SU-DHL-6 (cell line): ENCODE measurements around the gene CLN6.

ENCODE experiments used
- EZH2phosphoT487 ChIP-seq: fragments of 200-600 bp; sonication (generic), shearing (Covaris generic); conservative IDR thresholded peaks from 2 replicates; pipeline ENCODE4 v1.6.1; 2018; ENCODE audit warnings: mild to moderate bottlenecking, antibody characterized with exemption, low read length, moderate library complexity, mixed read lengths
- TF ChIP-seq, protein P1 (sequence below): fragments of 200-600 bp; sonication (generic); IDR thresholded peaks from one replicate; pipeline ENCODE4 v1.5.1; 2017; ENCODE audit warnings: antibody characterized with exemption, mild to moderate bottlenecking, low read length, moderate library complexity; ENCODE audit not compliant: insufficient read depth, poor library complexity, severe bottlenecking

- TF ChIP-seq, protein P1, sequence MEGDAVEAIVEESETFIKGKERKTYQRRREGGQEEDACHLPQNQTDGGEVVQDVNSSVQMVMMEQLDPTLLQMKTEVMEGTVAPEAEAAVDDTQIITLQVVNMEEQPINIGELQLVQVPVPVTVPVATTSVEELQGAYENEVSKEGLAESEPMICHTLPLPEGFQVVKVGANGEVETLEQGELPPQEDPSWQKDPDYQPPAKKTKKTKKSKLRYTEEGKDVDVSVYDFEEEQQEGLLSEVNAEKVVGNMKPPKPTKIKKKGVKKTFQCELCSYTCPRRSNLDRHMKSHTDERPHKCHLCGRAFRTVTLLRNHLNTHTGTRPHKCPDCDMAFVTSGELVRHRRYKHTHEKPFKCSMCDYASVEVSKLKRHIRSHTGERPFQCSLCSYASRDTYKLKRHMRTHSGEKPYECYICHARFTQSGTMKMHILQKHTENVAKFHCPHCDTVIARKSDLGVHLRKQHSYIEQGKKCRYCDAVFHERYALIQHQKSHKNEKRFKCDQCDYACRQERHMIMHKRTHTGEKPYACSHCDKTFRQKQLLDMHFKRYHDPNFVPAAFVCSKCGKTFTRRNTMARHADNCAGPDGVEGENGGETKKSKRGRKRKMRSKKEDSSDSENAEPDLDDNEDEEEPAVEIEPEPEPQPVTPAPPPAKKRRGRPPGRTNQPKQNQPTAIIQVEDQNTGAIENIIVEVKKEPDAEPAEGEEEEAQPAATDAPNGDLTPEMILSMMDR: no peak
- no peak for TF ChIP-seq EZH2phosphoT487
These were observed 19.1 kb downstream of the CLN6 start for GRCh38 chr15:68210409-68210756.
